Nephron (organoid): ENCODE data around the gene RPL7A.

Experiments used
- H3K27ac Mint-ChIP-seq, 3 experiments: 2 replicates each; pipeline ENCODE4 v1.8.0; 2020; ENCODE audit warnings: mixed read lengths in 3 of 3, mild to moderate bottlenecking in 2 of 3, moderate library complexity in 1 of 3
- H3K27me3 Mint-ChIP-seq: 2 replicates; pipeline ENCODE4 v1.8.0; 2021; ENCODE audit warnings: low read depth, mild to moderate bottlenecking, moderate library complexity, mixed read lengths
- H3K36me3 Mint-ChIP-seq: 2 replicates; pipeline ENCODE4 v1.8.0; 2020; ENCODE audit warnings: low read depth, mixed read lengths
- H3K4me1 Mint-ChIP-seq: 2 replicates; pipeline ENCODE4 v1.8.0; 2020; ENCODE audit warnings: mixed read lengths
- H3K4me3 Mint-ChIP-seq, 3 experiments: 2 replicates each; pipeline ENCODE4 v1.8.0; 2020; ENCODE audit warnings: mild to moderate bottlenecking in 3 of 3, mixed read lengths in 3 of 3, moderate library complexity in 2 of 3
- H3K9me3 Mint-ChIP-seq: 2 replicates; pipeline ENCODE4 v1.8.0; 2020; ENCODE audit warnings: mixed read lengths
- TF ChIP-seq, protein P1 (sequence below), 3 experiments: fragments of 200-600 bp; sonication (generic); IDR thresholded peaks; one replicate each; pipeline ENCODE4 v1.5.0; 2021; ENCODE audit warnings: antibody characterized with exemption in 3 of 3; ENCODE audit not compliant: unreplicated experiment in 3 of 3

The RPL7A gene

DNA sequence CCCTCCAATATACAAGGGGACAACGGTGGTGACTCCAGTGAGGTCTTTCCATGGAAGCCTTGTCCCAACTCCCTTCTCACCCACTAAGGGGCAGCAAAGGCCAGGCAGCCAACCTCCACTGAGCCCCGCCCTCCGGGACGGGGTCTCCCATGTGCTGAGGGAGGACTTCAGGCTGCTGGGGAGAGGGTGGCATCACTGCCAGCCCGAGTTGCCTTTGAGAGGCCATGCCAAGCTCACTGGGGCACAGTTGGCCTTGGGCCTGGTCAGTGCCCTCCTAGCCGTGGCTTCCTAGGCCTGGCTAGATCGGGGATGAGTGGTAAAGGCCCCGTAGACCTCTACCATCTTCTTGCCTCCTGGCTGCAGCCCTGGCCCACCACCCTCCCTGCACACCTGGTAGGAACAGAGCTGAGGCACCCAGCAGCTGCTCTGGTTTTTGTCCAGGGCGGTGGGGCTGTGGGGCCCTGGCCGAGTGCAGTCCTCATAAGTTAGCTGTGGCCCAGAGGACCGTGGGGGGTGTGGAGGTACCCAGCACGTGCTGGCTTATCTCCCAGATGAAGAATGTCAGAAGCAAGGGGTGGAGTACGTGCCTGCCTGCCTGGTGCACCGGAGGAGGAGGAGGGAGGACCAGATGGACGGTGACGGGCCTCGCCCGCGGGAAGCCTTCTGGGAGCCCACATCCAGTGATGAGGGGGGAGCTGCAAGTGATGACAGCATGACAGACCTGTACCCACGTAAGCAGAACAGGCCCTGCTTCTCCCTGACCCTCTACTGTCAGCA, 11.6 kb downstream of the RPL7A start:
- no peaks in the 10 kb centered on the region for H3K9me3 Mint-ChIP-seq
- H3K4me1 Mint-ChIP-seq = peaks cover 58% of the 10 kb centered on the region
- H3K4me3 Mint-ChIP-seq = peak overlapping the region; percentile 32 to 84 (median 62)
- H3K27me3 Mint-ChIP-seq = no peaks in the 10 kb centered on the region
- TF ChIP-seq, protein P1, sequence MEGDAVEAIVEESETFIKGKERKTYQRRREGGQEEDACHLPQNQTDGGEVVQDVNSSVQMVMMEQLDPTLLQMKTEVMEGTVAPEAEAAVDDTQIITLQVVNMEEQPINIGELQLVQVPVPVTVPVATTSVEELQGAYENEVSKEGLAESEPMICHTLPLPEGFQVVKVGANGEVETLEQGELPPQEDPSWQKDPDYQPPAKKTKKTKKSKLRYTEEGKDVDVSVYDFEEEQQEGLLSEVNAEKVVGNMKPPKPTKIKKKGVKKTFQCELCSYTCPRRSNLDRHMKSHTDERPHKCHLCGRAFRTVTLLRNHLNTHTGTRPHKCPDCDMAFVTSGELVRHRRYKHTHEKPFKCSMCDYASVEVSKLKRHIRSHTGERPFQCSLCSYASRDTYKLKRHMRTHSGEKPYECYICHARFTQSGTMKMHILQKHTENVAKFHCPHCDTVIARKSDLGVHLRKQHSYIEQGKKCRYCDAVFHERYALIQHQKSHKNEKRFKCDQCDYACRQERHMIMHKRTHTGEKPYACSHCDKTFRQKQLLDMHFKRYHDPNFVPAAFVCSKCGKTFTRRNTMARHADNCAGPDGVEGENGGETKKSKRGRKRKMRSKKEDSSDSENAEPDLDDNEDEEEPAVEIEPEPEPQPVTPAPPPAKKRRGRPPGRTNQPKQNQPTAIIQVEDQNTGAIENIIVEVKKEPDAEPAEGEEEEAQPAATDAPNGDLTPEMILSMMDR (IDR thresholded peaks at IDR 0.05; ENCODE audit: unreplicated experiment in 3 of 3) = peak in 2 of 3 experiments; percentile 25 to 34
- peak overlapping the region in 1 of 3 experiments; percentile 42 for H3K27ac Mint-ChIP-seq
- peaks cover 44% of the 10 kb centered on the region for H3K36me3 Mint-ChIP-seq

DNA sequence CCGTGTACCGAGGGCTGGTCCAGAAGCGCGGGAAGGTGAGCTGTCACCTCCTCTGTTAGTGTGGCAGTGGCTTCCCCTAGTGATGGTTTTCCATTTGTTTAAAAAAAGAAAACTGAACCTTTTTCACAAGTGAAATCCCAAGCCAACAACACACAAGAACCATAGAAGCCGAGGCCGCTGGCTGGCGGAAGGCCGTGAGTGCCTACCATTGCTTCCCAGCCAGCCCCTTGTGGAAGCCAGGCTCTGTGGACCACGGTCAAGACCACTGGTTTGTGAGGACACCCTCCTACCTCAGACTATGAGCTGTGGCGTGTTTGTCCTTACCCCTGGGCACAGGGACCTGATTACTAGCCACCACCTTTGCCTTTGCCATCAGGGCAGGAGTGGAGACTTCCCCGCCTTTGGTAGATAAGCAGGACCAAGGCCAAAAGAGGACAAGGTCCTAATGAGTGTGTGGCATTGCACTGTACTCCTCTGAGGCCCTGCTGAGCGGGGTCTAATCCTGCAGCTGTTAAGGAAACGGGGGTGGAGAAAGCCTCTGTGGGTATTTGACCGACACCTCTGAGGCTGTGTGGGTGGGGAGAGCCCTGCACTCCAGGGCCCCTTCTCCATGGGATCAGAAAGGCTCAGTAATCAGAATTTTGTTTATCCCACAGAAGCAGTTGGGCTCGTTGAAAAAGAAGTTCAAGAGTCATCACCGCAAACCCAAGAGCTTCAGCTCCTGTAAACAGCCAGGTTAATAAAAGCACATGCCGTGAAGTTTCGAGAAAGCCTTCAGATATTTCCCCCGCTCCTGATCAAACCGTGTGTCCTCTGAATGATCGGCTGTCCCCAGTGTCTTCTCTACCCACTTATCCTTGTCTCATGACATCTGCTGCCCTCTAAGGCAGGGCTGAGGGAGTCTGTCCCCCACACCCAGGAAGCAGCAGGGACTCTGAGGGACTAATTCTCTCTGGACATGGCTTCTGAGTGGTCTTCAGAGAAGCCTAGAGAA, 12.7 kb downstream of the RPL7A start:
- Mint-ChIP-seq H3K4me3 (peak overlapping the region in 2 of 3 experiments; percentile 40 to 51), H3K4me1 (peaks cover 58% of the 10 kb centered on the region), H3K9me3 (no peaks in the 10 kb centered on the region), H3K27me3 (no peaks in the 10 kb centered on the region), H3K27ac (peak overlapping the region in 1 of 3 experiments; percentile 6), H3K36me3 (peaks cover 52% of the 10 kb centered on the region)
- TF ChIP-seq, protein P1 (IDR thresholded peaks at IDR 0.05; ENCODE audit: unreplicated experiment in 3 of 3) = no peak

DNA sequence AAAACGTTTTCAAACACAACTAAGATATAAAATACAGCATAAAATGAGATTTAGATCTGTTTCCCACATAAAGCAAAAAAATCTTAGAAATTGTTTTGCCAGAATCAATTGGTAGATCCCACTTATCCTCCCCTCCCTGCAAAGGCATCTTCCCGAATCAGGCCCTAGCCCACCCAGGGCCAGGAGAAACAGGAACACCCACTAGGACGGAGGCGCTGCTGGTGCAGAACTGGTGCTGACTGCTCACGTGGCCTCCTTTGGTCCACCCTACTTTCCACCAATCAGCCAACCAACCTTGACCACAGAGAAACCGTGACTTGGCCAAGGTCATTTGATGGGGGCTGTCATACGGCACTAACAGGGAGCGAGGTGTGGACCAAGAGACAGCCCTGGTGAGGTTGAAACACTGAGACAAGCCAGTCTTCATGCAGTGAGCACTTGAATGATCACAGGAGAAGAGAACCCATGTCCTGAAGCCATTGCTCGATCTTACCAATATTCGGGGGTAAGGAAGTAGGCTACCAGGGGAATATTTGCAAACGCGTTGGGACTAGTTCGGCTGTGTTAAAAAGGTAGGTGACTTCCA, 13.6 kb downstream of the RPL7A start:
- no peaks in the 10 kb centered on the region for H3K27me3 Mint-ChIP-seq
- peak overlapping the region in 1 of 3 experiments; percentile 11 for H3K4me3 Mint-ChIP-seq
- H3K9me3 Mint-ChIP-seq = no peaks in the 10 kb centered on the region
- peaks cover 57% of the 10 kb centered on the region for H3K36me3 Mint-ChIP-seq
- TF ChIP-seq, protein P1 (IDR thresholded peaks at IDR 0.05; ENCODE audit: unreplicated experiment in 3 of 3) = no peak
- H3K27ac Mint-ChIP-seq = peak overlapping the region in 2 of 3 experiments; percentile 29 to 42
- H3K4me1 Mint-ChIP-seq = peaks cover 58% of the 10 kb centered on the region

DNA sequence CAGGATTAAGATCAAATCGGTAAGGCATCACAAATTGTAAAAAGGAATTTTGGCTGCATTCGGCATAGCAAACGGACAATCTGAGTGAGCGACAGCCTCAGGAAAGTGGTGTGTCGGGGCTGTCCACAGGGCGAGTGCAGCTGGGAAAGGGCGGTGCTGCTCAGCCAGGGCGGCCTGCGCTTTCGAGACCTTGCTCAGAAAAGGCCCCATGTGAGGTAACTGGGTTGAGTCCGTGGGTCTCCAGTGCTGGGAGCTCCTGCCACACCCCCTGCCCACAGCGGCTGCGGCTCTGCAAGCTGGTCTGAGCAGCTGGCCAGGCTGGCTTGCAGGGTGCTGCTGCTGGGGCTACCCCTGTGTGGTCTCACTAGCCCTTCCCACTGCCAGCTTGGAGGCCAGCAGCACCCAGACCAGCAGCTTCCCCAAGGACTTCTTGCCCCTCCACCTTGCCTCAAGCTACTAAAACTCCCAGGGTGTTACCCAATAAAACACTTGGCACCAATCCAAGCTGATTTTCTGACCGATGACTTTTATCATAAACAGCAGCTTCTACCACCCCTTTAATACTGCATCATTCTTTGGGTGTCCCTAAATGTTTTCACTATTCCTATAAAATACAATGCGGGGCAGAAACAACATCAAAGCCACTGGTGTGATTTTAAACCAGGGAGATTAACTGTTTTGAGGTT, 14.5 kb downstream of the RPL7A start:
- peaks cover 53% of the 10 kb centered on the region for H3K4me1 Mint-ChIP-seq
- peaks cover 57% of the 10 kb centered on the region for H3K36me3 Mint-ChIP-seq
- TF ChIP-seq, protein P1 (IDR thresholded peaks at IDR 0.05; ENCODE audit: unreplicated experiment in 3 of 3) = no peak
- H3K9me3 Mint-ChIP-seq = no peaks in the 10 kb centered on the region
- H3K27ac Mint-ChIP-seq = peak overlapping the region in 1 of 3 experiments; percentile 33
- H3K27me3 Mint-ChIP-seq = no peaks in the 10 kb centered on the region
- no peak overlapping the region for H3K4me3 Mint-ChIP-seq

DNA sequence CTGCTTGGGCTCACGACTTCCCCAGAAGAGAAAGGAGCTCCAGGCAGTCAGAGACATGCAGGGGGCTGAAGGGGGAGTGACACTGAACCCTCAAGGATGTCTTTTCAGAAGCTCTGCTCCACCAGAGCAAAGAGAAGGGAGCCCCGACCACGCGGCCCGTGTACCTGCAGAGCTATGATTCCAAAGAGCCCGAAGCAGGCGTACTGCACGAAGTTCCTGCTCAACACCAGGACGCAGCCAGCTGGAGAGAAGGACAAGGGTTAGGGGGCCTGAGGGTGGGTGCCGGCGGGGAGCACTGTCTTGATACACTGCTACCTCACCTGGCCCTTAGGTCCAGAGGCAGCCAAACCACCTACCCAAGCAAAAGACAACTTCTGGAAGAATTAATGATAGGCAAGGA, 18.4 kb downstream of the RPL7A start:
- no peaks in the 10 kb centered on the region for H3K9me3 Mint-ChIP-seq
- no peak overlapping the region for H3K4me3 Mint-ChIP-seq
- peaks cover 56% of the 10 kb centered on the region for H3K36me3 Mint-ChIP-seq
- H3K4me1 Mint-ChIP-seq = peaks cover 56% of the 10 kb centered on the region
- no peaks in the 10 kb centered on the region for H3K27me3 Mint-ChIP-seq
- TF ChIP-seq, protein P1 (IDR thresholded peaks at IDR 0.05; ENCODE audit: unreplicated experiment in 3 of 3) = no peak
- no peak overlapping the region for H3K27ac Mint-ChIP-seq
